Activated T-cell treated with anti-CD3 and anti-CD28 coated beads for 48 hours (primary cell): ENCODE results near the gene NELL2.

Experiments used
- DNase-seq: peaks from one replicate; pipeline ENCODE4 v3.0.0-alpha.2; 2020; ENCODE audit warnings: low read depth

The NELL2 gene

GRCh38 chr12:44616402-44616801, 259.7 kb downstream of the NELL2 start:
- DNase-seq = no peak

- no peak for DNase-seq
These were observed 264.6 kb downstream of the NELL2 start for GRCh38 chr12:44611538-44611937.

- DNase-seq = no peak
These were observed 272.4 kb downstream of the NELL2 start for GRCh38 chr12:44603701-44604100.

GRCh38 chr12:44592626-44593025, 283.5 kb downstream of the NELL2 start:
- no peak for DNase-seq

- DNase-seq = no peak
These were observed 286.4 kb downstream of the NELL2 start for GRCh38 chr12:44589697-44590096.

- no peak for DNase-seq
These were observed 287.5 kb downstream of the NELL2 start for GRCh38 chr12:44588651-44589050.

- DNase-seq = no peak
These were observed 291.5 kb downstream of the NELL2 start for GRCh38 chr12:44584625-44585024.

- DNase-seq = no peak
These were observed 293.6 kb downstream of the NELL2 start for GRCh38 chr12:44582521-44582920.

GRCh38 chr12:44581642-44582242, 294.4 kb downstream of the NELL2 start:
- DNase-seq = no peak

- no peak for DNase-seq
These were observed 301.5 kb downstream of the NELL2 start for GRCh38 chr12:44574586-44574985.

GRCh38 chr12:44573723-44574122, 302.4 kb downstream of the NELL2 start:
- DNase-seq = no peak

GRCh38 chr12:44571006-44571550, 305.0 kb downstream of the NELL2 start:
- DNase-seq = no peak

GRCh38 chr12:44570036-44570583, 306.0 kb downstream of the NELL2 start:
- no peak for DNase-seq

GRCh38 chr12:44565163-44565562, 311.0 kb downstream of the NELL2 start:
- no peak for DNase-seq

- DNase-seq = no peak
These were observed 312.6 kb downstream of the NELL2 start for GRCh38 chr12:44563486-44563885.

- no peak for DNase-seq
These were observed 317.6 kb downstream of the NELL2 start for GRCh38 chr12:44558340-44559100.

GRCh38 chr12:44555454-44555853, 320.7 kb downstream of the NELL2 start:
- no peak for DNase-seq

- DNase-seq = no peak
These were observed 324.5 kb downstream of the NELL2 start for GRCh38 chr12:44551631-44552030.

- no peak for DNase-seq
These were observed 325.7 kb downstream of the NELL2 start for GRCh38 chr12:44550377-44550776.

- no peak for DNase-seq
These were observed 330.1 kb downstream of the NELL2 start for GRCh38 chr12:44546060-44546459.

GRCh38 chr12:44544018-44544417, 332.1 kb downstream of the NELL2 start:
- DNase-seq = no peak

GRCh38 chr12:44542716-44543115, 333.4 kb downstream of the NELL2 start:
- no peak for DNase-seq

- DNase-seq = no peak
These were observed 338.8 kb downstream of the NELL2 start for GRCh38 chr12:44537354-44537753.
